ENCODE data around the gene ADGRA1. TPM values are rescaled to one million over a fixed set of nuclear protein-coding genes. Genes with fewer than 3 reads are reported as not detected.

The ADGRA1 gene
- polyA plus RNA-seq, 1 donor, result 1.7 TPM

GRCh38 chr10:133055470-133055869, 32.3 kb upstream of the ADGRA1 start:
- no peak for DNase-seq

- DNase-seq, result no peak
Measured at GRCh38 chr10:133056001-133056400, 31.7 kb upstream of the ADGRA1 start.

GRCh38 chr10:133056651-133057178, 31.0 kb upstream of the ADGRA1 start:
- DNase-seq, result no peak

- no peak for DNase-seq
Measured at GRCh38 chr10:133058331-133059092, 29.2 kb upstream of the ADGRA1 start.

- no peak for DNase-seq
Measured at GRCh38 chr10:133059093-133059470, 28.6 kb upstream of the ADGRA1 start.

GRCh38 chr10:133059571-133059970, 28.2 kb upstream of the ADGRA1 start:
- no peak for DNase-seq

GRCh38 chr10:133060022-133060421, 27.7 kb upstream of the ADGRA1 start:
- no peak for DNase-seq

- no peak for DNase-seq
Measured at GRCh38 chr10:133060466-133060865, 27.3 kb upstream of the ADGRA1 start.

- DNase-seq, result no peak
Measured at GRCh38 chr10:133060881-133061280, 26.8 kb upstream of the ADGRA1 start.

- DNase-seq, result no peak
Measured at GRCh38 chr10:133061296-133062038, 26.3 kb upstream of the ADGRA1 start.

GRCh38 chr10:133062085-133062484, 25.6 kb upstream of the ADGRA1 start:
- no peak for DNase-seq

- no peak for DNase-seq
Measured at GRCh38 chr10:133062635-133063034, 25.1 kb upstream of the ADGRA1 start.

GRCh38 chr10:133067149-133068105, 20.3 kb upstream of the ADGRA1 start:
- DNase-seq, result no peak

- no peak for DNase-seq
Measured at GRCh38 chr10:133068111-133069032, 19.4 kb upstream of the ADGRA1 start.

GRCh38 chr10:133069033-133069525, 18.6 kb upstream of the ADGRA1 start:
- DNase-seq, result no peak

GRCh38 chr10:133070405-133070804, 17.3 kb upstream of the ADGRA1 start:
- DNase-seq, result no peak

GRCh38 chr10:133070810-133071209, 16.9 kb upstream of the ADGRA1 start:
- no peak for DNase-seq

GRCh38 chr10:133071733-133072132, 16.0 kb upstream of the ADGRA1 start:
- DNase-seq, result no peak

GRCh38 chr10:133072196-133072595, 15.5 kb upstream of the ADGRA1 start:
- DNase-seq, result no peak

GRCh38 chr10:133072720-133073390, 14.9 kb upstream of the ADGRA1 start:
- DNase-seq, result no peak
